GM19099 (cell line): ENCODE measurements around the gene PKHD1.

Experiments used
- POLR2A ChIP-seq: IDR thresholded peaks from 3 replicates; pipeline ENCODE4 v1.6.1; 2011; ENCODE audit warnings: low read depth; ENCODE audit not compliant: insufficient read length; ENCODE audit errors: extremely low read depth

PKHD1 gene

DNA sequence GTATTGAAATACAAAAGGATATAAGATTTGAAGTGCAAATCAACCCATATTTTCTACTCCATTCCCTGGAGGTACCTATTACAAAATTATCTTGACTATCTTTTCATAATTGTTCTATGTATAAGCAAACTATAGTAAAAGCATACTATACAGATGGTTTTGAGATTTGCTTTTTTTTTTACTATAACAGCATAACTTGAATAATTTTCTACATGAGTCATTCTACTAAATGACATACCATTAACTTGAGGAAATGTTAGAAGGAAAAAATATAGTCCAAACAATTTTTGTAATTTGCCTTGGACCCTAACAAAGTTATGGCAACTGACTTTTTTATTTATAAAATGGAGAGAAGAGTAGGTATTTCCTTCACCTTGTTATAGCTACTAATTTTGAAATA, 472.7 kb downstream of the PKHD1 start:
- TF ChIP-seq POLR2A = no peak

DNA sequence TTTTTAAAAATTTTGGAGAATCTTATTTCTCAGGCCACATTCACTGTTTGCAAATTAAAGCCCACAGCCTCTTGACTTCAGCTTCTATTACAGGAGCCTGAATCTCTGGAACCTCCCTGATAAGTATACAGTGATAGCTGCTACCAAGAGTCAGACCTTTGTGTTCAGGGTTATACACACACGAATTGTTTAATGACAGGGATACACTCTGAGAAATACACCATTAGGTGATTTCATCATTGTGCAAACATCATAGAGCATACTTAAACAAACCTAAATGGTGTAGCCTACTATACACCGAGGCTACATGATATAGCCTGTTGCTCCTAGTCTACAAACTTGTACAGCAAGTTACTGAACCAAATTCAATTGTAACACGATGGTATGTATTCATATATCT, 473.9 kb downstream of the PKHD1 start:
- no peak for TF ChIP-seq POLR2A

DNA sequence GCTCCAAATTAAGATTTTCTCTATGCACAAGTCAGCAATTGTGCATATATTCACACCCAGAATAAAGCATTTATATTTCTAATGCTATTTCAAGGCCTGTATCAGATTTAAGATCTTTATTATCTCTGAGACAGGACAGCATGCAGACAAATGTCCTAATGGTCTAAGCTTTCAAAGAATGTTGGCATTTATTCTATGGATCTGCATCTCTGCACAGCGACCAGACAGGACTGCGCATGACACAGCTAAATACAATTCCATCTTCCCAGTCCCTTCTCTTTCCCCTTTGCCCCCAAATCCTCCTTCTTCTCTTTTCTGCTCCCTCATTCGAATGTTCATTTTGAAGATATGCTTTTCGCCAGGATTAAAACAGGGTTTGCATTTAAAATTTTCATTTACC, 478.5 kb downstream of the PKHD1 start:
- TF ChIP-seq POLR2A = no peak

DNA sequence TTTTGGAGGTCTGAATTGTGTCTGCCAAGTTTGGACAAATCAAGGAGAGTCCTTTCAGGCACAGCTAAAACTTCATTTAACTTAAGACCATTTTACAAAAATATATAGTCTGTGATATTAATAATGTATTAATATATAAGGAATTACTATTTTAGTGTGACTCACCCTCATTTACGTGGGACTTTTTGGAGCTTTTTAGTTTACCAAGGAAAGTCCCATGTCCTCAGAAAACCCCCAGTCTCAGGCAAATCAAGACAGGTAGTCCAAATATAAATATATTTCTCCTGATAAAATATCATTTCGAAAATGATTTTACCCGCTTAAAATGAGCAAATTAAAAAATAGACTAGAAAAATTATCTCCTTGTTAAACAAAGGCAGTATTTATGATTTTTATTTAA, 479.0 kb downstream of the PKHD1 start:
- no peak for TF ChIP-seq POLR2A

DNA sequence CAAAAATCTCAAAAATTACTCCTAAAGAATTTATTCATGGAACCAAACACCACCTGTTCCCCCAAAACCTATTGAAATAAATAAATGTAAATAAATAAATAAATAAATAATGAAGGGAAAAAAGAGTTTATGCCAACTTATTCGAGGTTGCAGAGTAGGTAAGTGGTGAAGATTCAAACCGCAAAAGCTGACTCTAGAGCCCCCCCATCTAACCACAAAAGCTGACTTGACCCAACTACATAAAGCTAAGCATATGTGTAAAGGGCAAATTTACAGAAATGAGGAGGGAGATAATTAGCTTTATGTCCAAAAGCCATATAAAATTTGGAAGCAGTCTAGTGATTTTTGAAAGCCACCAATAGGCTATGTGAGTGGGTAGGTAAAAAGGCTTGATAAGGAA, 486.9 kb downstream of the PKHD1 start:
- no peak for TF ChIP-seq POLR2A

DNA sequence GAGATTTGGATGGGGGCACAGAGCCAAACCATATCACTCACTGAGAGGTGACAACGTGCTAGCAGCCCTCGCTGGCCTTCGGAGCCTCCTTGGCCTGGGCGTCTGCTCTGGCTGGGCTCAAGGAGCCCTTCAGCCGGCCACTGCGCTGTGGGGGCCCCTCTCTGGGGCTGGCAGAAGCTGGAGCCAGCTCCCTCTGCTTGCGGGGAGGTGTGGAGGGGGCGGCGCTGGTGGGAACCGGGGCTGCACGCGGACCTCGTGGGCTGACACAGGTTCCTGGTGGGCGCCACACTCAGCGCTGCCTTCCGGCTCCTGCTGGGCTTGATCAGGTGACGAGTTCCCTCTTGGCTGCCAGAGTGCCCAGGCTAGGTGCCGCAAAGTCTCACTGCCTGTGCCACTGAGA, 489.2 kb downstream of the PKHD1 start:
- TF ChIP-seq POLR2A = no peak

DNA sequence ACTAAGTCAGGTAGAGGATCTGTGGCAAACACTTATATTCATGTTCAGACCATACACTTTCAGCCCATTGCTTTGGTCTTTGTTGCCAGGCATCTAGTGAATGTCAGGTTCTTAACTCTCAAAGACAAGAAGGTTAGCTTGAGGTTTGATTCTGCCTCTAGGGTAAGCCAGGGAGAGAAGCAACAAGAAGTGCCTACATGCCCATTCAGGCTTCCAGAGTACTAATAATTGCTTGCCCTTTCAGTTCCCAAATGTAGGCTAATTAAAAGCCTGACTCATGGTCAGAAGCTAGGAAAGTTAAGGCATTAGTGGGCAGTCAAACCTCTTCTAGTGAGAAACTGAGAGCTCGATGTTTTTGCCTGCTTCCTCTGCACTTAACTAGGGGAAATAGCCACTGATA, 492.4 kb downstream of the PKHD1 start:
- TF ChIP-seq POLR2A = no peak

DNA sequence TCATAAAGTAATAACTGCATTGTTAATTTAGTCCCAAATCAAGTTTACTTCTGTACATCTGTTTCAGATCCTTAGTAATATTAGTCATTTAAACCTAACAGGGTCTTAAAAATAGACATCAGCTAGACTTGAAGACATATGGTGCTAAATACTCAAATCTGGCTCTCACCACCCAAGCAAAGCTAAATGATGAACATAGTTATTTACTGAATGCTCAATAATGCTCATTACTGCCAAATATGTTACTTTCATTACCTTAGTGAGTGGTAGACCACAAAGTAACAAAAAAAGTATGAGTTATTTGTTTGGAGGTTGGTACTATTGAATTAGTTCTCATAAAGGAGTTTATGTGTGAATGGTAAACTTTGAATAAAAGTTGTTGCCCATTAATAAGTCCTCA, 502.1 kb downstream of the PKHD1 start:
- TF ChIP-seq POLR2A = no peak

DNA sequence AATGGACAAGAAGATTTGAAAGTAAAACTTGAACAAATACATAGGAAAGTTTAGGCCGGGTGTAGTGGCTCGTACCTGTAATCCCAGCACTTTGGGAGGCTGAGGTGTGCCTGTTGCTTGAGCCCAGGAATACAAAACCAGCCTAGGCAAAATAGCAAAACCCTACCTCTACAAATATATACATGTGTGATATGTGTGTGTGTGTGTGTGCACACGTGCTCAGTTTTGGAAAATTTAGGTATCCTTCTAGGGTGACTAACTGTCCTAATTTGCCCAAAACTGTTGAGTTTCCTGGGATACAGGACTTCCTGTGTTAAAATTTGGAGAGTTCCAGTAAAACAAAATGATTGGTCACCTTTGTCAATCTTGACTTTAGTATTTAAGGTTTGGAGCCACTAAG, 503.2 kb downstream of the PKHD1 start:
- no peak for TF ChIP-seq POLR2A

DNA sequence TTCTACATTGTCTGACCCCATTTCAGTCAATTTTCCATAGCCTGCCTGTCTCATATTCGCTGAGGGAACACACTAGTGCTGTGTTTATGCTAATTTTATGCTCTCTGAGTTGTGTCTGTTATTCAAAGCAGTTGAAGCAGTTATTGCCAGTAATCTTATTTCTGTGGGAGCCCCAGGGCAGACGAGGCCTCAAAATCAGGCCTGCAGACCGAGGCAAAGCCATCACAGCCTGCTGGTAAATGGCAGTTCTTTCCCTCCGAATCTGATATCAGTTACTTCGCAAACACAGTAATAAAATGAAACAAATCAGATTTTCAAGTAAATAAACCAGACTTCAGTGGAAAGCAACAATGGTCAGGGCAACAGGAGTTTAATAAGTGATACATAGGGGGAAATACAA, 508.4 kb downstream of the PKHD1 start:
- no peak for TF ChIP-seq POLR2A

DNA sequence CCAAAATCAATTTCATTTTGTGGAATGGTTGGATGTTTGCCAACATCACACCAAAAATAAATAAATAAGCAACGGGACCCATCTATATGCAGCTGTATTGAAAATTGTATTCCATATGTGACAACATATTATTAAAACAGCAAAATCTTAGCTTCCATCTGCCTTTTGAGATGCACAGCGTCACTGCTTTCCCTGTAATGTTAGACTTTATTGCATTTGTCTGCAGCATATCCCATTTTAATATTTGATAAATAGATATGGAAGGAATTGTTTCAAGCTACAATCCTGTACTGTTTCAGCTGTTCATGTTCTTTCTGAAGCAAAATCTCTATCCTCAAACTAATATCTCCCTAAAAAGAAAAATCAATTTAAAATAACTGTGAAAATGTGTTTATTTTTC, 509.1 kb downstream of the PKHD1 start:
- no peak for TF ChIP-seq POLR2A

DNA sequence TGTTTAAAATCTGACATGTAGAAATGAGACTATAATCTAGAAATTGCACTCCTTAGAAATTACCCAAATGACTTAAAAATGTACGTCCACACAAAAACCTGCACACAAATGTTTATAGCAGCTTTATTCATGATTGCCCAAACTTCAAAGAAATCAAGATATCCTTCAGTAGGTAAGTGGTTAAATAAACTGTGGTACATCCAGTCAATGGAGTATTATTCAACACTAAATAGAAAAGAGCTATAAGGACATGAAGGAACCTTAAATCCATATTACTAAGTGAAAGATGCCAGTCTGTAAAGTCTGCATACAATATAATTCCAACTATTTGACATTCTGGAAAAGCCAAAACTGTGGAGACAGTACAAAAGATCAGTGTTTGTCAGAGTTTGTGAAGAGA, 513.4 kb downstream of the PKHD1 start:
- TF ChIP-seq POLR2A = no peak

DNA sequence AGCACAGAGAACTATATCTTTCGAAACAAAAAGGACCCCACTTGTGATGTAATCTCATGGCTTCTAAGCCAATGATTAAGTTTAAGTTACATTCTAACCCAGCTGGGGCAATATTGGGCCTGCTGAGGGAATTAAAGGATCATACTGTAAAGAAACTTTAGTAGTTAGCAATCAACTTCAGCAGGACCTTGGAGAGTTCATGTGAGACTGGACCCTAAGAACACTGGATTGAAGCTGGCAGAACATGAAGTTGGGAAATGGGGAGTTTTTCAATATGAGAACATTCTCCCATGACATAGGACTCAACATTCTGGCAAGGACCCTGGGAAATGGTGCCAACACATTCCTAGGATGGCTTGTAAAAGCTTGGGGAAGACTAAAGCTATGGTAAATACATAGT, 516.2 kb downstream of the PKHD1 start:
- TF ChIP-seq POLR2A = no peak

DNA sequence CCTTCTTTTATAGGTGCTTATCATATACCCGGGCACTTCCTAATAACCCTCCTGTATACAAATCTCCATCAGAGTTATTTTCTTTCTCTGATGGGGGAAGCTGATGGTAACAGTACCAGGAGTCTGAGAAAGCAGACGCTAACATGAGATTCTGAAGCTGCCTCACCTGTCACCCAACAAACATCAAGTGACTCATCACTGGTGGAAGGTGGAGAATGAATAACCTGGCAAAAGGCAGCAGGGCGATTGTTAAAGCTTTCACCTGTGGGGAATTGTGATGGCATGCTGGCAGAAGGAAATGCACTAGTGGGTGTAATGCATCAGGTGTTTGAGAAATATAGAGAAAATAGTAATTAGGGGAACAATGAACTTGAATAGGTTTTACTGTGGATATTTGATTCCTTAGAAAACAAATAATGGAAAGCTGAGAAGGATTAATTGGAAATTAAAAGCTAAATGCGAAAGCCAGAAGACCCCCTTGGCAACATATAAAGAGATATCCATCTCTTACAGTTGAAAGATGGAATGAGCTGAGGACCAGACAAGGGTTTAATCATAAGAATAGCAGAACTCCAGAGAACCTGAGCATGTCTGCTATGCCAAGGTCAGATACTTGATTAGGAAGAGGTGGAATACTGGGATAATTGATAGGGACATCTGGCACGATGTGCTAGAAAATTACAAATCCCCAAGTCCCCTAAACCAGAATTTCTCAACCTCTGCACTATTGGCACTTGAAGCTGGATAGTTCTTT, 517.1 kb downstream of the PKHD1 start:
- no peak for TF ChIP-seq POLR2A

DNA sequence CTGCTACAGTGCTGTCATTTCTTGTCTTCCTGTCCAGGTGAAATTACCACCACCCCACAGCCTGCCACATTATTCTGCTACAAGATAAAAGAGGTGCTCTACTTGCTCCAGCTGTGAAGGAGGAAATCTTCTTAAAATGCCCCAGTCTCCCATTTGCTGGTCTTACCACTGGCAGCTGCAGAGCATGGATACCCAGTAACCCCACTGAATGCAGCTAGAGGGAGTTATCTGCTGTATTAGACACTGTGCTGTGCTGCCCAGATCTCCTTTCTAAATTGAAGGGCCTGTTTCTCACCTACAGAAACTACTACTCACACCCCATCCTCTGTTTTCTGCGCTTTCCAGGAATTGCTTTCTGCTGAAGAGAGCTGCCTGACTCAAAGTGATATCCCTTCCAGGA, 517.8 kb downstream of the PKHD1 start:
- no peak for TF ChIP-seq POLR2A

DNA sequence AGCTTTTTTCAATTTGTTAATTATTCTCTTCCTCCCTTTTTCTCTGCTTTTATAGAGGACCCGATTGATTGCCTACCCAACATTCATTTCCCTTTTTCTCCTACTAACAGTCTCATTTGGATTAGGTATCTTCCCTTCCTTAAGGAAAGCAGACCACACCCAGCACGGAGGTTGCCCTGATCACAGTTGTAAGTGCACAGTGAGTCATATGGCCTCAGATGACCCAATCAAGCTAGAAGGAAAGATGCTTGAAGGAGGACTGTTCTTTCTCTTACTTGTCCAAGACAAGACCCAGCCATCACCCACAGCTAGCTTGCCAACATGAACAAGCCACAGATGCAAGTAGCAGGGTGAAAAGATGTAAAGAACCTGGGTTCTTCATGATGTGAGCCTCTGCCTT, 518.6 kb downstream of the PKHD1 start:
- no peak for TF ChIP-seq POLR2A

DNA sequence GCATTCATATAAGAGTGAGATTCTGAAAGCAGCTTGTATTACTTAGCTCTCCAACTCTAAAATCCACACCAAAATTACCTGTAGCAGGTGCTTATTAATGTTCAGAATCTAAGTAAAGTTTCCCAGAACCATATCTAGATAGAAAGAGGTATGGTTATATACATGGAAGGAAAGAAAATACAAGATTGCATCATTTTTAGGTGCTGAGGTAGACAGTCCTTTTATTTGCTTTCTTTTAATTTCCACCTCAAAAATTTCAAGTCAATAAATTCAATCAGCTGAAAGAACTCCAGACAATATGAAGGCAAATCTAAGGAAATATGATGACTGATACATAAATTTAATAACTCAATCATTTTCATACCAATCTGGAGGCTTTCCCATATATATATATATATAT, 521.9 kb downstream of the PKHD1 start:
- TF ChIP-seq POLR2A = no peak
